ENCODE results near the gene TMEM190. TPM values are rescaled to one million over a fixed set of nuclear protein-coding genes. Genes with fewer than 3 reads are reported as not detected.
A peak's percentile ranks its signal among the peaks of the same experiment; 100 is the strongest.

The TMEM190 gene
- total RNA-seq, 2 experiments from 2014 or later = not detected

DNA sequence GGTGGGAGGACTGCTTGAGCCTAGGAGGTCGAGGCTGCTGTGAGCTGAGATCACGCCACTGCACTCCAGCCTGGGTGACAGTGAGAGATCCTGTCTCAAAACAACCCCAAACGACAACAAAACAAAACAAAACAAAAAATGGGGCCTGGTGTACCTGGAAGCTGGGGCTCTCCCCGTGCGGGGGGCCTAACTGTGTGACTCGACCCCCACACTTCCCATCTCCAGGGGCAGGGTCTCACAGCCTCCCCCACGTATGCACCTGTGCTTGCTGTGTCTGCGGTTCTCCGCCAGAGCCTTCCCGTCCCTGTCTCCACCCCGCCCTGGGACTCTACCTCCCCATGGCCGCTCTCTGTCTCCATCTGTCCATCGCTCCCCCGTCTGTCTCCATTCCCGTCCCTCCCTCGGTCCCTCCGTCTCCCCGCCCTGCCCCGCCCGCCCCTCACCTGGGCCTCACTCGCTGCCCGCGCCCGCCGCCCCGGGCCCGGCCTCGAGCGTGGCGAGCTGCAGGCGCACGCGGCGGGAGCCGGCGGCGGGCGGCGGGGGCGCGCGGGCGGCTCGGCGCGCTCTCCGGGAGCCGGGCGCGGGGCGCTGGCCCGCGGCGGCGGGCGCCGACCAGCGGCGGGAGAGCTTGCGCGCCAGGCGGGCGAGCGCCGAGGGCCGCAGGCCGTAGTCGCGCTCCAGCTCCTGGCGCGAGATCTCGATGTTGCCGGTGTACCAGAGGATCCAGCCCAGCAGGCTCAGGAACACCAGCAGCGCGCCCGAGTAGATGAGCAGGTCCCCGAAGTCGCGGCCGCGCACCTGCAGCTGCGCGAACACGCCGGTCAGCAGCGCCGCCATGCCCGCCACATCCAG, 6.9 kb downstream of the TMEM190 start:
- Mint-ChIP-seq H3K4me3 (peak overlapping the region; percentile 85), H3K36me3 (ENCODE audit: low read depth) (peaks cover 44% of the 10 kb centered on the region), H3K27ac (peak overlapping the region; percentile 88), H3K9me3 (no peaks in the 10 kb centered on the region), H3K4me1 (peaks cover 53% of the 10 kb centered on the region), H3K27me3 (no peaks in the 10 kb centered on the region)
- DNase-seq = peak; percentile 29
- ChIA-PET CTCF (interaction anchor here (1.2 to 2.4 kb wide), 13 partner anchors 20 to 321 kb away, joined by 3 to 30 read pairs (median 6); partner anchors contain the start of genes HSPBP1, KMT5C, RDH13 and UBE2S), POLR2A (interaction anchor here (1.1 to 3.4 kb wide), 21 partner anchors 8 to 303 kb away, joined by 3 to 77 read pairs (median 7); partner anchors contain the start of genes FIZ1, HSPBP1, KMT5C and PPP1R12C)

DNA sequence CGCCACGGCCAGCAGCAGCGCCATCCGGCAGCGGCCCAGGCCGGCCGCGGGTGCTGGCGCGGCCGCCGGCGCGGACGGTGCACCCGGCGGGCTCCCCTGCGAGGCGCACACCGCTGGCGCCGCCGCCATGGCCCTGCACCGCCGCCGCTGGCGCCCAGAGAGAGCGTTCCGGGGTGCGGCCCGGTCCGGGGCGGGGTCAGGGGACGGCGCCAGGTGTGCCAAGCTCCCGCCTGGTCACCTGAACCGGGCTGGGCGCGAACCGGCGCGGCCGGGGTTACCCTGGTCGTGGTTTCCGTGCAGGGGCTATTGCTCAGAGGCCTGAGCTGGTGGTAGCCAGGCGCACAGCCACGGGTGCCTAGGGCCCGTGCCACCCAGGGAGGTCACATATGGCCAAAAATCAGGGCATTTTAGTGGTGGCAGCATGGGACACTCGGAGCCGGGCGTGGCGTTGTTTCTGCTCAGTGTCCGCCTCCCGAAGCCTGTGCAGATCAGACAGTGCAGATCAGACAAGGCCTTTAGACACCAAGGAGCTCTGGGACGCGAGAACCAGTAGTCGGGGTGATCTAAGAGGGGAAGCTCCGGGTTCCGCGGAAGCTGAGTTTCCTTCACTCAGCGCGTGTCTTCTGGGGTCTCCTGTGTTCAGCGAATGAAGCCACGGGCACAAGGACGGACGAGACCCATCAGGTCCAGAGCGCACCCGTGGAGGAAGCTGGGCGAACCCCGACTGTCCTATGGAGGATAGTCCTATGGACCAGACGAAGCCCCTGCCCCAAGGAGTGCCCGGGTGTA, 7.7 kb downstream of the TMEM190 start, which contains the start of gene TMEM238:
Gene TMEM238 (minus strand): TSS at position 162 of the 789 bp plus-strand sequence. CDS start 33 bp downstream, at position 129.
- peak within 1 kb of the TSS; percentile 98 for H3K27ac Mint-ChIP-seq
- H3K4me1 Mint-ChIP-seq = peaks cover 61% of the 10 kb centered on the region
- DNase-seq = peak; percentile 58
- ChIA-PET POLR2A (interaction anchor here (0.8 to 3.4 kb wide), 21 partner anchors 9 to 304 kb away, joined by 3 to 77 read pairs (median 7); partner anchors contain the start of genes FIZ1, HSPBP1, KMT5C and PPP1R12C), CTCF (interaction anchor here (1.0 to 2.4 kb wide), 15 partner anchors 12 to 270 kb away, joined by 3 to 30 read pairs (median 6); partner anchors contain the start of genes HSPBP1, KMT5C, U2AF2 and UBE2S)
- peak within 1 kb of the TSS; percentile 100 for H3K4me3 Mint-ChIP-seq
- peaks cover 49% of the 10 kb centered on the region for H3K36me3 Mint-ChIP-seq (ENCODE audit: low read depth)
- H3K27me3 Mint-ChIP-seq = no peaks in the 10 kb centered on the region
- no peaks in the 10 kb centered on the region for H3K9me3 Mint-ChIP-seq

DNA sequence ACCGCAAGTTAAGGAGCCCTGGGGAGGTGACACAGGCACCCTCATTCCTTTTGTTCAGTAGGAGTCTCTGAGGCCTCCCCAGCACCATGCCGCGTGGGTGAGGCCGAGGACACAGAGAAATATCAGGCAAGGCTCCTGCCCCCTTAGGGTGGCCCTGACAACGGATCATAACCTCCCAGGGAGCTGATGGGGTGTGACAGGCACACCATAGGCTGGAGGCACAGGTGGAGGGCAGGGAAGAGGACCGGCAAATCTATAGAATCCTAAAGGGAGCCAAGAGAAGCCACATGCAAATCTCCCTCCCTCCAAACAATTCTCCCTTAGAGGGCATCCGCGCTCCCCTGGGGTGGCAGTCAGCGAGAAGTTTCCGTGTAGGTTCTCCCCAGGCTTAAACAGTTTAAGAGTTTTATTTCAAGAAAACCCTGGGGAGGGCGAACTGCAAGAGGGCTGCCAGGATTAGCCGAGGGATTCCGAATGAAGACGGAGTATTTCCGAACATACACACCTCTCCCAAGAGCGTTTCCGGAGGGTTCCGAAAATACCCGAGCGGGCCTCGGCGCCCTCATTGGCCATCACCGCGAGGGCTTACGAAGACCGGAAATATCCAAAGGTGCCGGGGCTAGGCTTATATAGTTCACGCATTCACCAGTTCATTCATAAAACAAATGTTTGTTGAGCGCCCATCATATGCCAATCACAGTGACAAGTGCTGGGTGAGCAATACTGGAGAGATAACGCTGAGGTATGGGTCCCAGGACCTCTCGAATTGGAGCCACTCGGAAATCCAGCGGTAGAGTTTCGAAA, 8.5 kb downstream of the TMEM190 start:
- Mint-ChIP-seq H3K27me3 (no peaks in the 10 kb centered on the region), H3K36me3 (ENCODE audit: low read depth) (peaks cover 55% of the 10 kb centered on the region), H3K9me3 (no peaks in the 10 kb centered on the region), H3K4me1 (peaks cover 69% of the 10 kb centered on the region), H3K4me3 (peak overlapping the region; percentile 100), H3K27ac (peak overlapping the region; percentile 98)
- POLR2A ChIA-PET = interaction anchor here (0.8 to 10.0 kb wide), 21 partner anchors 9 to 305 kb away, joined by 3 to 224 read pairs (median 7); partner anchors contain the start of genes HSPBP1, KMT5C, PPP1R12C and PPP6R1
- CTCF ChIA-PET = interaction anchor here (1.0 to 2.4 kb wide), 12 partner anchors 11 to 269 kb away, joined by 3 to 30 read pairs (median 6); partner anchors contain the start of genes U2AF2 and ZNF865
- DNase-seq = peak; percentile 97

DNA sequence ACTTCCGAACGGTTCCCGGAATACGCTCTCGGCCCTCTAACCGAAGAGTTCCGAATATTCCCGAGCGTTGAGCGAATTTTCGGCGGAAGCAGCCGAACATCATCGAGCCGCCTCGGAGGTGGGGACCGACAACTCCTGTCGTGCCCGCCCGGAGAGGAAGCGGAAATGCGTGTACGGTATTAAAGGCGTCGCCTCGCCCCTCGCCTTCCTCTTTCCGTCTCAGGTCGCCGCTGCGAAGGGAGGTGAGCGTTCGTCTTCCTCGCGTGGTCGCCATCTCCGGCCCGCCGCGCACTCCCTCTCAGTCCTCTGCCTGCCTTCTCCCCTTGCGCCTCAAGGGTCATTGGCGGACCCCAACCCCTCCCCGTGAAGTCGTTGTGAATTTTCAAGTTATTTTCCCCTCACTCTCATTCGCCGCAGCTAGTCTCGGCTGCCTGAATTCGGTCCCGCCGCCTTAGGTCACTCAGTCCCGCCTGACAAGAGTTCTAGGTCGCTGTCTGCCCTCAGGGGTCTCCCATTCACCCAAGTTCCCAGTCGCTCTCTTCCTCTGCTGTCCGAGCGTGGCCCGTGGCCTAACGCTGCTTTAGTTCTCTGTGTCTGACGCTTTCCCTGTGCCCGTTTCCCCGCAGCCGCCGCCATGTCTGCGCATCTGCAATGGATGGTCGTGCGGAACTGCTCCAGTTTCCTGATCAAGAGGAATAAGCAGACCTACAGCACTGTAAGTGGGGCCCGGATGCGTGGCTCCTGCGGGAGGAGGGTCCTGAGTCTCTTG, 9.3 kb downstream of the TMEM190 start, which contains the start of gene RPL28:
Gene RPL28 (plus strand): TSS at position 209 of the 769 bp plus-strand sequence. CDS start 426 bp downstream, at position 635.
- ChIA-PET POLR2A (interaction anchor here (1.1 to 10.0 kb wide), 7 partner anchors 16 to 133 kb away, joined by 3 to 224 read pairs (median 4); partner anchors contain the start of genes KMT5C and UBE2S), CTCF (no interaction called here)
- DNase-seq = peak; percentile 99
- Mint-ChIP-seq H3K27ac (peak within 1 kb of the TSS; percentile 98), H3K4me1 (peaks cover 73% of the 10 kb centered on the region), H3K9me3 (no peaks in the 10 kb centered on the region), H3K4me3 (peak within 1 kb of the TSS; percentile 100), H3K36me3 (ENCODE audit: low read depth) (peaks cover 63% of the 10 kb centered on the region), H3K27me3 (no peaks in the 10 kb centered on the region)

DNA sequence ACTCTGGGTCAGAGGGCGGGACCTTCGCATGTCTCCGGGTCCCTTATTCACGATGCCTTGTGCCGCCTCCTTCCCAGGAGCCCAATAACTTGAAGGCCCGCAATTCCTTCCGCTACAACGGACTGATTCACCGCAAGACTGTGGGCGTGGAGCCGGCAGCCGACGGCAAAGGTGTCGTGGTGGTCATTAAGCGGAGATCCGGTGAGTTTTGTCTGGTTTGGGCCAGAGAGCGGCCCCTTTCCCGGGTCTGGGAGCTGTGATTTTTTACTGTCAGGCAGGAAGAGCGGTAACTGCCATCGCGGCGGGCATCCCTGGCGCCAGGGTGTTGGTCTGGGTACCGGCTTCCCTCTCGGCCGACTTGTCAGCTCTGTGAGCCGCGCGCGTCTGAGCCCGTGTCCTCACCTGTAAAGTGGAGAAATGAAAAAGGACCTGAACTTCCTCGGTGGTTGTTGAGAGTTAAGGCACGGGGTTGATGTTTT, 9.9 kb downstream of the TMEM190 start:
- peaks cover 71% of the 10 kb centered on the region for H3K4me1 Mint-ChIP-seq
- no peaks in the 10 kb centered on the region for H3K9me3 Mint-ChIP-seq
- peak overlapping the region; percentile 98 for H3K27ac Mint-ChIP-seq
- peaks cover 61% of the 10 kb centered on the region for H3K36me3 Mint-ChIP-seq (ENCODE audit: low read depth)
- no peaks in the 10 kb centered on the region for H3K27me3 Mint-ChIP-seq
- H3K4me3 Mint-ChIP-seq = peak overlapping the region; percentile 100
- ChIA-PET POLR2A (interaction anchor here (1.1 to 10.0 kb wide), 7 partner anchors 15 to 133 kb away, joined by 3 to 224 read pairs (median 4); partner anchors contain the start of genes KMT5C and UBE2S), CTCF (no interaction called here)
- DNase-seq = no peak

DNA sequence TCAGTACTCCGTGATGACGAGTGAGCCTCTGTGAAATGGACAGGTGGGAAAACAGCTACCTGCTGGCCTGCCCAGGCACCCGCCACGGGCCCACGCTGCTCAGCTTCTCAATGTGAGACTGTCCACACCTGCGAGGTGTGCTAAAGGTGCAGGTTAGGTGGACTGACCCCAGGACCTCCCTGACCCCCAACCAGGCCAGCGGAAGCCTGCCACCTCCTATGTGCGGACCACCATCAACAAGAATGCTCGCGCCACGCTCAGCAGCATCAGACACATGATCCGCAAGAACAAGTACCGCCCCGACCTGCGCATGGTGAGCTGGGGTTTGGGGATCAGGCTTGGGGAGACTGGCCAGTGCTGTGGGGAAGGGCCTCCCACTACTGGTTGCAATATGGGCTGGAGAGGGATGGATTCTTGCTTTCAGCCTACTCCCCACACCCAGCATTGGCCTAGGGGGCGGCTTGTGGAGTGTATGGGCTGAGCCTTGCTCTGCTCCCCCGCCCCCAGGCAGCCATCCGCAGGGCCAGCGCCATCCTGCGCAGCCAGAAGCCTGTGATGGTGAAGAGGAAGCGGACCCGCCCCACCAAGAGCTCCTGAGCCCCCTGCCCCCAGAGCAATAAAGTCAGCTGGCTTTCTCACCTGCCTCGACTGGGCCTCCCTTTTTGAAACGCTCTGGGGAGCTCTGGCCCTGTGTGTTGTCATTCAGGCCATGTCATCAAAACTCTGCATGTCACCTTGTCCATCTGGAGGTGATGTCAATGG, 11.3 kb downstream of the TMEM190 start:
- Mint-ChIP-seq H3K4me1 (peaks cover 58% of the 10 kb centered on the region), H3K4me3 (peak overlapping the region; percentile 100), H3K27me3 (no peaks in the 10 kb centered on the region), H3K36me3 (ENCODE audit: low read depth) (peaks cover 58% of the 10 kb centered on the region), H3K9me3 (no peaks in the 10 kb centered on the region), H3K27ac (no peak overlapping the region)
- no peak for DNase-seq
- CTCF ChIA-PET = interaction anchor here (1.7 kb wide), 1 partner anchor 30 kb away, joined by 5 read pairs; no protein-coding TSS in a partner anchor
- POLR2A ChIA-PET = interaction anchor here (0.8 to 10.0 kb wide), 4 partner anchors 14 to 133 kb away, joined by 3 to 224 read pairs (median 12); partner anchors contain the start of genes KMT5C and UBE2S

DNA sequence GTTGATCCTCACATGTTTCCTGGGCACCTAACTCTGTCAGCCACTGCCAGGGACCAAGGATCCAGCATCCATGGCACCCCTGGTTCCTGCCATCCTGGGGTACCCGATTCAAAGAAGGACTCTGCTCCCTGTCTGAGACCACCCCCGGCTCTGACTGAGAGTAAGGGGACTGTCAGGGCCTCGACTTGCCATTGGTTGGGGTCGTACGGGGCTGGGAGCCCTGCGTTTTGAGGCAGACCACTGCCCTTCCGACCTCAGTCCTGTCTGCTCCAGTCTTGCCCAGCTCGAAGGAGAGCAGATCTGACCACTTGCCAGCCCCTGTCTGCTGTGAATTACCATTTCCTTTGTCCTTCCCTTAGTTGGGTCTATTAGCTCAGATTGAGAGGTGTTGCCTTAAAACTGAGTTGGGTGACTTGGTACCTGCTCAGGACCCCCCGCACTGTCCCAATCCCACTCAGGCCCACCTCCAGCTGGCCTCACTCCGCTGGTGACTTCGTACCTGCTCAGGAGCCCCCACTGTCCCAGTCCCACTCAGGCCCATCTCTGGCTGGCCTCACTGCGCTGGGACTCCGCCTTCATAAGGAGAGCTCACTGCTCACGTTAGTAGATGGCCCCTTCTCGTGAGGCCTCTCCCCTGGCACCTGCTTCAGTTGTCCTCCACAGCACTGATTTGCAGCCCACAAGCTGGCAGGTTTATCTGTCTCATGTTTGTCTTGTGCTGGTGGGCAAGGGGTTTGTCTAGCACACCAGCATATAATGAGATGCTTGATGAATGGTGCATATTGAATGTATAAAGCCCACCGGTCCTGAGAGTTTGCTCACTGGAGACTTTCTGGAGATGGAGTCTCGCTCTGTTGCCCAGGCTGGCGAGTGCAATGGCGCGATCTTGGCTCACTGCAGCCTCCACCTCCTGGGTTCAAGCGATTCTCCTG, 13.0 kb downstream of the TMEM190 start:
- H3K27ac Mint-ChIP-seq = no peak overlapping the region
- H3K9me3 Mint-ChIP-seq = no peaks in the 10 kb centered on the region
- H3K27me3 Mint-ChIP-seq = no peaks in the 10 kb centered on the region
- ChIA-PET CTCF (no interaction called here), POLR2A (interaction anchor here (10.0 kb wide), 1 partner anchor 12 kb away, joined by 224 read pairs; the partner anchor contains the start of gene UBE2S)
- no peak for DNase-seq
- peaks cover 58% of the 10 kb centered on the region for H3K36me3 Mint-ChIP-seq (ENCODE audit: low read depth)
- H3K4me3 Mint-ChIP-seq = peak overlapping the region; percentile 13
- H3K4me1 Mint-ChIP-seq = peaks cover 48% of the 10 kb centered on the region

DNA sequence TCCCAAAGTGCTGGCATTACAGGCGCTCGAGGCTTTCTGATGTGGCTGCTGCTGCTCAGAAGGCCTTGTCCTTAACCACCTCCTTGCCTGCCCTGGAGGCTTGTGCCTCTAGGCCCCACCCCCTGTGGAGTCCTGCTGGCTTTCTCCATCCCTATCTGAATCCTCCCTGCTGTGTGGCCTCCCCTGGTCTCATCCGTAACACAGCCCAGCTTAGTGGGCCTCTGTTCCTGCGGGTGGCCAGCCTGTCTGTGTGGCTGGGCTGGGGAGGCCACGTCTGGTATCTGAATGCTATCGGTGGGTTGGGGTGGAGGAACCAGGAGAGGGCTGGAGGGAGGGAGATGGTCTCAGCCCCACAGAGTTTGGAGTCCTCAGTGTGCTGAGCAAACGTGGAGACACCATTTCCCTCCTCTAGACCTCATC, 13.8 kb downstream of the TMEM190 start:
- Mint-ChIP-seq H3K27ac (peak overlapping the region; percentile 44), H3K4me1 (peaks cover 43% of the 10 kb centered on the region)
- CTCF ChIA-PET = no interaction called here

DNA sequence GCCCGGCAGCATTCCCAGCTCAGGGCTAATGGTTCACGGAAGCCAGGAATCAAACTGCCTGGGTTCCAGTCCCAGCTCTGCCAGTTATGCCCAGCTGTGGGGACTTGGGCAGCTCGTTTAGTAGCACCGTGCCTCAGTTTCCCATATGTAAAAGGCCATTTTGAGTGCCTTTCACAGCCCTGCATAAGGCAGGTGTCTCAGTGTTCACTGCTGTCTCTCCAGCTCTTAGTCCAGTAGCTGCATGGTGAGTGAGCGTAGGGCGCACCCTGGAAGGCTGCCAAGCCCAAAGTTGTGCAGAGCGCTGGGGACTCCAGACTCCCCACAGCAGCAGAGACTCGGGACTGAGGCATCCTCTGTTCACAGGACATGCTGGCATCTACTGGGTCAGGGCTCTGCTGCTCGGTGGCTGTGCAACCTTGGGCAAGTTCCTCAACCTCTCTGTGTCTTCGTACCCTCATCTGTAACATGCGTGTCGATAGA, 14.6 kb downstream of the TMEM190 start:
- ChIA-PET POLR2A (interaction anchor here (10.0 kb wide), 1 partner anchor 11 kb away, joined by 224 read pairs; the partner anchor contains the start of gene UBE2S), CTCF (no interaction called here)
- Mint-ChIP-seq H3K4me1 (peaks cover 41% of the 10 kb centered on the region), H3K27me3 (no peaks in the 10 kb centered on the region), H3K9me3 (no peaks in the 10 kb centered on the region), H3K27ac (no peak overlapping the region), H3K36me3 (ENCODE audit: low read depth) (peaks cover 52% of the 10 kb centered on the region), H3K4me3 (no peak overlapping the region)
- no peak for DNase-seq

More for the DNA sequence above, 13.8 kb downstream of the TMEM190 start:
- Mint-ChIP-seq H3K36me3 (ENCODE audit: low read depth) (peaks cover 58% of the 10 kb centered on the region), H3K27me3 (no peaks in the 10 kb centered on the region), H3K4me3 (no peak overlapping the region), H3K9me3 (no peaks in the 10 kb centered on the region)
- no peak for DNase-seq
- POLR2A ChIA-PET = interaction anchor here (10.0 kb wide), 1 partner anchor 12 kb away, joined by 224 read pairs; the partner anchor contains the start of gene UBE2S

Data from activated CD4-positive, alpha-beta memory T cell treated with anti-CD3 and anti-CD28 coated beads, Interleukin-2, amount 10 ng/mL, durations not matched to agents 7 days and 5 days (primary cell).